Measurements from ENCODE around the gene EFHD2.

EFHD2 gene

DNA sequence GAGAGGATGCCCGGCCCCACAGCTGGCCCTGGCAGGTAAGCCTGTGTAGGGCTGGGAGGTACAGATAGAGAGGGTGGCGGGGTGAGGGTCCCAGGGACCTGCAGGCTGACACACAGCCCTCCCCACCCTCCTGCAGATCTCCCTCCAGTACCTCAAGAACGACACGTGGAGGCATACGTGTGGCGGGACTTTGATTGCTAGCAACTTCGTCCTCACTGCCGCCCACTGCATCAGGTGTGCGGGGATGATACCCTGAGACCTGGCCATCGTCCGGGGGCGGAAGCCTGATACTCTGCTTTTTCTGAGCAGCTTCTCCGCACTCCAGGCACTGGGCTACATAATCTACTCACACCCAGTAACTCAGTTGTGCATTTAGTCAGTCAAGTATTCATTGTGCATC lies 30.7 kb downstream of the EFHD2 start:
- no peak for DNase-seq (ENCODE audit: low read depth)
- no peak for TF ChIP-seq CTCF (IDR thresholded peaks at IDR 0.05; ENCODE audit: low read depth, low read length, missing control alignments)
- no peak overlapping the region for H3K4me3 ChIP-seq (ENCODE audit: low read depth, low read length)

- no peak for DNase-seq (ENCODE audit: low read depth)
- no peak for TF ChIP-seq CTCF (IDR thresholded peaks at IDR 0.05; ENCODE audit: low read depth, low read length, missing control alignments)
- H3K4me3 ChIP-seq (ENCODE audit: low read depth, low read length), result no peak overlapping the region
Observed at GRCh38 chr1:15441247-15441646, 31.6 kb downstream of the EFHD2 start.

GRCh38 chr1:15442119-15442518 lies 32.4 kb downstream of the EFHD2 start:
- no peak for TF ChIP-seq CTCF (IDR thresholded peaks at IDR 0.05; ENCODE audit: low read depth, low read length, missing control alignments)
- DNase-seq (ENCODE audit: low read depth), result no peak

GRCh38 chr1:15442759-15443158 lies 33.1 kb downstream of the EFHD2 start:
- no peak overlapping the region for H3K4me3 ChIP-seq (ENCODE audit: low read depth, low read length)
- no peak for TF ChIP-seq CTCF (IDR thresholded peaks at IDR 0.05; ENCODE audit: low read depth, low read length, missing control alignments)
- DNase-seq (ENCODE audit: low read depth), result no peak

More at GRCh38 chr1:15442119-15442518, 32.4 kb downstream of the EFHD2 start:
- no peak overlapping the region for H3K4me3 ChIP-seq (ENCODE audit: low read depth, low read length)

GRCh38 chr1:15443281-15443680 lies 33.6 kb downstream of the EFHD2 start:
- no peak for DNase-seq (ENCODE audit: low read depth)
- no peak for TF ChIP-seq CTCF (IDR thresholded peaks at IDR 0.05; ENCODE audit: low read depth, low read length, missing control alignments)
- no peak overlapping the region for H3K4me3 ChIP-seq (ENCODE audit: low read depth, low read length)

GRCh38 chr1:15444468-15445389 lies 35.0 kb downstream of the EFHD2 start:
- TF ChIP-seq CTCF (IDR thresholded peaks at IDR 0.05; ENCODE audit: low read depth, low read length, missing control alignments), result no peak
- no peak overlapping the region for H3K4me3 ChIP-seq (ENCODE audit: low read depth, low read length)
- no peak for DNase-seq (ENCODE audit: low read depth)

Measured in GM12864 (cell line).